ENCODE data around the gene NCF1.
"Not testable (repeated sequence)": the region's sequence is repeated elsewhere in the genome, so short reads cannot be mapped to it uniquely, and the experiment has no call there.

DNA sequence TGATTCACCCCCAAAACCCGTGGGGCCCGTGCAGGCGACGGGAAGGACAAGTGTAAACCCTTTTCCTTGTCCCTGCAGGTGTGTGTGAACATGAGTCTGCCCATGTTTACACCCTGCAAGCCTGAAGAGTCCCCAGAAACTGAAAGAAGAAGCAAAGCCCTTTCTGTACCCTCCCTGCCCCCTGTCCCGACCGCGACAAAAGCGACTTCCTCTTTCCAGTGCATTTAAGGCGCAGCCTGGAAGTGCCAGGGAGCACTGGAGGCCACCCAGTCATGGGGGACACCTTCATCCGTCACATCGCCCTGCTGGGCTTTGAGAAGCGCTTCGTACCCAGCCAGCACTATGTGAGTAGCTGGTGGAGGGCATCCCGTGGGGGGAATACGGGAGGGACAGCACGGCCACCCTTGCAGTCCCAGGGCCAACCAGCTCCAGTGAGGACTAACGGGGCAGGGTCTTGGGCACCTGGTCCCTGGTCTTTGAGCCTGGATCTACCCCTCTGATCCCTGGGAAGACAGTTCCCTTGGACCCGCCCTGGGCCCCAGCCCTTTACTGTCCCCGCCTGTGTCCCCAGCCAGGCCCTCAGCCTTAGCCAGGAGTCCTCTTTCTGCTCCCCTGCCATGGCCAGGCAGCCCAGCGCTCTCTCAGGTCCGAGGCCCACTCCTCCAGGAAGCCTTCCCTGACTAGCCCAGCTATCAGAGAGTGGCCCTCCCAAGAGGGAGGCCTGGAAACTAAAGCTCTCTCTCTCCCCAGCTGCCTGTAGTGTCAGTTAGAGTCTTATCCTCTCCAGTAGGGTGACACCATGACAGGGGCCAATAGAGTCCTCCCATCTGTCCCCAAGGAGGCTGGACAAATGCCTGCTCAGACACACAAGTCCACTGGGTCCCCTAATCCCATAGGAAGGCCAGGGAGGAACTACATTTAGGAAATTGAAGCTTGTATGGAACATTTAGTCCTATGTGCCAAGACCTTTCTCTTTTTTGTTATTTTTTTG lies at the start of gene NCF1:
- not testable (repeated sequence) for TF ChIP-seq MAFK (IDR thresholded peaks at IDR 0.05; ENCODE audit: low read depth, low read length); CTCF (conservative IDR thresholded peaks at IDR 0.05; ENCODE audit: low read depth, low read length); POLR2A (IDR thresholded peaks at IDR 0.05; ENCODE audit: low read depth, low read length); USF2 (IDR thresholded peaks at IDR 0.05; ENCODE audit: low read depth, low read length); MXI1 (IDR thresholded peaks at IDR 0.05; ENCODE audit: borderline replicate concordance, low read depth, low read length); RAD21 (IDR thresholded peaks at IDR 0.05; ENCODE audit: low read length); SMC3 (IDR thresholded peaks at IDR 0.05; ENCODE audit: low read depth, low read length); RFX5 (IDR thresholded peaks at IDR 0.05; ENCODE audit: low read depth, low read length); RCOR1 (IDR thresholded peaks at IDR 0.05; ENCODE audit: insufficient replicate concordance, low read length); CHD1 (IDR thresholded peaks at IDR 0.05; ENCODE audit: low read depth, low read length)
- TF ChIP-seq, protein P1, sequence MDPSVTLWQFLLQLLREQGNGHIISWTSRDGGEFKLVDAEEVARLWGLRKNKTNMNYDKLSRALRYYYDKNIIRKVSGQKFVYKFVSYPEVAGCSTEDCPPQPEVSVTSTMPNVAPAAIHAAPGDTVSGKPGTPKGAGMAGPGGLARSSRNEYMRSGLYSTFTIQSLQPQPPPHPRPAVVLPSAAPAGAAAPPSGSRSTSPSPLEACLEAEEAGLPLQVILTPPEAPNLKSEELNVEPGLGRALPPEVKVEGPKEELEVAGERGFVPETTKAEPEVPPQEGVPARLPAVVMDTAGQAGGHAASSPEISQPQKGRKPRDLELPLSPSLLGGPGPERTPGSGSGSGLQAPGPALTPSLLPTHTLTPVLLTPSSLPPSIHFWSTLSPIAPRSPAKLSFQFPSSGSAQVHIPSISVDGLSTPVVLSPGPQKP (IDR thresholded peaks at IDR 0.05; ENCODE audit: borderline replicate concordance, low read depth, low read length): not testable (repeated sequence)

Data from IMR-90 (cell line).